HG03025 (cell line): ENCODE results near the gene SEH1L.

ENCODE experiments used
- ATAC-seq: cut with Tn5 transposase; IDR thresholded peaks from one replicate; pipeline ENCODE4 v1.9.1; 2021; ENCODE audit warnings: mild to moderate bottlenecking, moderate library complexity; ENCODE audit not compliant: unreplicated experiment, low FRiP score

SEH1L gene

GRCh38 chr18:13032173-13032572 is 84.4 kb downstream of the SEH1L start:
- ATAC-seq: no peak

- ATAC-seq: no peak
Measured at GRCh38 chr18:13035249-13035914, 87.6 kb downstream of the SEH1L start.

DNA sequence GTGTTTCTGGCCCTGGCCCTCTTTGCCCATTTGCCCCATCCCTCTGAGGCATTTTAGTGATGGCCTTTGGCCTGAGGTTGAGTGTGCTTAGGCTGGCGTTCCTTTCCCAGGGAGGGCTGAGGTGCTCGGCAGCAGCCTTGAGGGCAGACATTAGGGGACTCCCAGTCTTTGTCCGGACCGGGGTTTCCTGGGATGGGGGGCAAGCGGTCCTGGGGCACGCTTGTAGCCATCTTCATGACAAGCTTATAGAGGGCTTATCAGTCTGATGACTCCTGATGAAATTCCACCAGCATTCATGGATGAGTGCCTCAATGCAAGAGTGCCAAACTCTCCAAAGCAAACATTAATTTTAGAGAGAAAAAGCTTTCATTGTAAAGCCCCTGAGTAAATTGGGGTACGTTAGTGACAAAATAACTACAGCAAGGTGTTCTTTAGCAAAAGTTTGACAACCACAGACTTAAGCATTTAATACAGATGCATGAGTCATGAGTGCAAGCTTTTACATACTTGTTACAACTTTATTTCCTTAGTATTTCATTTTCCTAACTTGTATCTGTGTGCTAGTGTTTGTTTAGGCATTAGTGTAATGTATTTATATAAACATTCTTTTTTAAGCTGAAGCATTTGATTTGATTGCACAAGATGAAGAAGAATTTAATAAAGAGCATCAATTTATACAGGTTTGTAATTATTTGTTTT is 89.0 kb downstream of the SEH1L start:
- no peak for ATAC-seq
